HG03571 (cell line): Measurements from ENCODE around the gene EVC.

ENCODE experiments used
- ATAC-seq: cut with Tn5 transposase; IDR thresholded peaks from one replicate; pipeline ENCODE4 v1.9.1; 2021; ENCODE audit not compliant: unreplicated experiment

EVC gene

DNA sequence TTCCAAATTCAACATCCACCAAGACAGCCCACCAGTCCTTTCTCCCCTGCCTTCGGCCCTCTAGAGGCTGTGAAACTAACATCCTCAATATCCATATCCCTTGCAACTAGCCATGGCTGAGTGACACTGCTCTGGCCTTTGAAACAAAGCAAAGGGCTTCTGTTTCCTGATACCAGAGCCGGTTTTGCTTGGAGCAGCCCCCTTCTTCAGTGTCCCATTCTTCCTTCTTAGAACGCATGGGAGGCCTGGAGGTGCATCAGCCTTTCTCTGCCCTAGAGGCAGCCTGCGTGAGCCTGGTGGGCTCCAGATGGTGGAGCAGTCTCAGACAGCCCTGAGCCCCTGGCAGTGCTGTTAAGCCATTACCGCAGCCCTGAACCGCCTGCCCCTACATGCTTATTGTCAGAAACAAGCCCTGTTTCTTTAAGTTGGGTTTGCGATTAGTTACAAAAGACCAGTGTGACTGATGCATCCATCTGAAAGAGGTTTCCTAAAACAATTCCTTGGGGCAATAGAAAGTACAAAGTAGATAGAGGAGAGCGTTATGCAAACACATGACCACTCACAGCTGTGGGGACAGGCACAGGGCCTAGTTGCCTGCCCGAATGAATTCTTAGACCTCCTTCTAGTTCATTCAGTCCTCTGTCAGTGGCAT, 74.1 kb downstream of the EVC start:
- ATAC-seq = no peak

DNA sequence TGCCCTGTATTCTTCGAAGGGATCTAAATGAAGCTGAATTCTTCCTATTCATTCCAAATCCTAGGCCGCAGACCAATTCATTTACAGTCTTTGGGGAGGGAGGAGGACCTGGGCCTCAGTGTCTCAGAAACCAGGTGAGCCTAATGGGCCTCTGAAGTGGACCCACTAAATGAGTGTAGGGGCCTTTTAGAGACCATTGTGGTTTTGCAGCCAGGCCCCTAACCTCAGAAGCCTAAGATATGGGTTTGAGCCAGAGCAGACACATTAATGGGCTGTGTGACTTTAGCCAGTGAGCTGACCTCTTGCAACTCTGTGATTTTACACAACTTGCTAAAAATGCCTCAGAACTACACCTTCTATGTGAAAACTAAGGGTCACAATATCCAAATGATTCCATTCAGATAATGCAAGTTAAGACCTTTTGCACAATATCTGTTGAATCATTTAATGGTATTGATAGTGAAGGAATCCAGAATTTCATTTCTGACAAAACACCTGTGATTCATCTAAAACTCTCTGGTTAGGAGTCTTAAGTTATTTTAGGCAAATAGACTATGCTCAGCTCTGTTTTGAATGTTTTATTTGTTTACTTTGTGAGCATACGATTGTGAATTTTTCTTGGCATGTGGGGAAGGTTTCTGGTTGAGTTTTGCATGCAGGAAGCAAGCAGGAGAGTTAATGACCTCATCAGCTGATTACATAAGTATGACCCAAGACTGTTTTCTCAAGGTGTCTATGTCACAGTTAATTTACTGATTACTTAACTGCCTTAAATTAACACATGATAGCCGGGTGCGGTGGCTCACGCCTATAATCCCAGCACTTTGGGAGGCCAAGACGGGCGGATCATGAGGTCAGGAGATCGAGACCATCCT, 75.0 kb downstream of the EVC start:
- ATAC-seq = no peak

DNA sequence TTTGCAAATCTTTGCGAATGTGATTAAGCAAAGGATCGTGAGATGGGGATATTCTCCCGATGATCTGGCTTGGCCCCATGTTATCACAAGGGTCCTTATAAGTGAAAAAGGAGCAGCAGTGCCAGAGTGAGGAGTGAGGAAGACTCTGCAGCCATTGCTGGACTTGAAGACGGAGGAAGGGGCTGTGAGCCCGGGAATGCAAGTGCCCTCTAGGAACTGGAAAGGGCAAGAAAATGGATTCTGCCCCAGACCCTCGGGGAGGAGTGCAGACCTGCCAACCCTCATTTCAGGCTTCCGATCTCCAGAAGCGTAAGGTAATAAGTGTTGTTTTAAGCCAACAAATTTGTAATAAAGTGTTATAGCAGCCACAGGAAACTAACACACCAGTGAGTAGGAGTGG, 76.3 kb downstream of the EVC start:
- ATAC-seq = no peak

DNA sequence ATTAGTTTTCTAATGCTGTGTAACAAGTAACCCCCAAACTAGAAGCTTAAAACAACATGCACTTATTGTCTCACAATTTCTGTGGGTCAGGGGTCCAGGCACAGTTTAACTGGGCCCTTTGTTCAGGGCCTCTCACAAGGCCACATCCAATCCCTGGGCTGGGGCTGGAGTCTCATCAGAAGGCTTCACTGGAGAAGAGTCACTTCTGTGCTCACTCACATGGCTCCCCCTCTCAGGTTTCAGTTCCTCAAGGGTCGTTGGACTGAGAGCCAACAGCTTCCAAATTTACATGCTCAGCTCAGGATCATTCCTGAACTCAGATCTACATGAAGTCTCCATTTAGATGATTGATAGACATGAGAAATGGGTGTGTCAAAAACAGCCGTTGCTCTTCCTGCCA, 77.1 kb downstream of the EVC start:
- ATAC-seq = no peak

DNA sequence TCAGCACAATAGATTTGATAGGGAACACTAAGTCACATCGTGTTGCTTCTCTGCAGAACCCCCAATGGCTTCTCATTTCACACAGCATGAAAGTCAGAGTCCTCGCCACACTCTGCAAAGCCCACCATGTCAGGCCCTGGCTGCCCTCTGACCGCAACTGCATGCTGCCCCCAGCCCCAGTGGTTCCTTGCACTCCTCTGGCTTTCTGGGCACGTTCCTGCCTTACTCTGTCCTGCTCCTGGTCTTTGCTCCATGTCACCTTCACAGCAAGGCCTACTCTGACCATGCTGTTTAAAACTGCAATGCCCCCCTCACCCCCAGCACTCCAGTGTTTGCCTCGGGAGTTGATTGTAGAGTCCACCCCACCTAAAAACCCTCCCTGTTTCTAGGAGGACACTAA, 78.1 kb downstream of the EVC start:
- no peak for ATAC-seq

DNA sequence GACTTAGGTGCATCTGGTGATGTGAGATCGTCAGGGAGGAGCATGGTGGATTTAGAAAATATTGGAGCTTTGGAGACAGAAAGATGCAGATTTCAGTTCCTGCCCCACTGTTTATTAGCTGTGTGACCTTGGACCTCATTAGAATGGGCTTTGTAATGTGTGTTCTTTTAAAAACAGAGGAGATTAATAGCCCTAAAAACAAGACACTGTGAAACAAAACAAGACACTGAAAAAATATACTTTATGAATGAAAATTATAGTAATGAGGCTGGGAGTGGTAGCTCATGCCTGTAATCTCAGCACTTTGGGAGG, 79.5 kb downstream of the EVC start:
- ATAC-seq = no peak

DNA sequence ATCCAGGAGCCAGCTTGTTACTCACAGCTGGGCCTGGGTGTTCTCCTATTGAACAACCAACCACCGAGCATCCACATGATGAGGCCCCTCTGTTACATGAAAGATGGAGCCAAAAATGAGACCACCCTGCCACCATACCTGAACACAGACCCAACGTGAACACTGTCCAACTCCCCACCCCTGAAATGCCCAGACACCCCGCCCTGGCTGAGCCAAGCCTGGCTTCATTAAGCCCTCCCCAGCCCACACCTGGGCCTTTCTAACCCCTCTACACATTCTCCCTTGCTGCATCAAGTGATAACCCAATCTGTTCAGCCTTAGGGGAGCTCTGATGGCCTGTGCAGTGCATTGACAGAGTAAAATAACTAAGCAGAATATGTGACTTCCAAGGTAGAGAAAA, 80.7 kb downstream of the EVC start:
- no peak for ATAC-seq

DNA sequence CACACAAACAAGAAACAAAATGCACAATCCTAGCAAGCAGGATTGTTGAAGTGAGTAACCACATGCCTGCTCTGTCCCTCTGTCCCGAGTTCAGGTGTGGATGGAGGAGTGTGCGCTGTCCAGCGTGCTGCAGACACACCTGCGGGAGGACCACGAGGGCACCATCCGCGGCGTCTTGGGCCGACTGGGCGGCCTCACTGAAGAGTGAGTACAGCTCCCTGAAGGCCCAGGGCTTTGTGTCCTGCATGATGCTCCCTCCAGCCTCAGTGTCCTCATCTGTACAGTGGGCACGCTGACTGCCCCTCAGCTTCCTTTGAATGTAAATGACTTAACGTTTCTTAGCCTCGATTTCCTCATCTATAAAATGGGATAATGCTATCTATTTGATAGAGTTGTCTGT, 82.5 kb downstream of the EVC start:
- no peak for ATAC-seq

DNA sequence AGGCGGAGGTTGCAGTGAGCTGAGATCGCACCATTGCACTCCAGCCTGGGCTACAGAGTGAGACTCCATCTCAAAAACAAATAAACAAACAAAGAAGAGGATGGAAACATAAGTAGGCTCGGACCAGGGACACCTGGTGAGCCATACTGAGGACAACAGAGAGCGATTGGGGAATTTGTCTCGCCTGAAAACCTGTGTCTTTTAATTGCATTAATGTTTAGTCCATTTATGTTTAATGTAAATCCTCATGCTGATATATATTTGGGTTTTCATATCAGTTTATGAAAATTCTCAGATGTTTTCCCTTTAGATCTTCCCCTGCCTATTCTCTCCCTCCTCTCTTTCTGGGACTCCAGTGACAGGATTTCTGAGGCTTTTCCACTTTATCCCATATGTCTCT, 84.6 kb downstream of the EVC start:
- ATAC-seq = no peak

DNA sequence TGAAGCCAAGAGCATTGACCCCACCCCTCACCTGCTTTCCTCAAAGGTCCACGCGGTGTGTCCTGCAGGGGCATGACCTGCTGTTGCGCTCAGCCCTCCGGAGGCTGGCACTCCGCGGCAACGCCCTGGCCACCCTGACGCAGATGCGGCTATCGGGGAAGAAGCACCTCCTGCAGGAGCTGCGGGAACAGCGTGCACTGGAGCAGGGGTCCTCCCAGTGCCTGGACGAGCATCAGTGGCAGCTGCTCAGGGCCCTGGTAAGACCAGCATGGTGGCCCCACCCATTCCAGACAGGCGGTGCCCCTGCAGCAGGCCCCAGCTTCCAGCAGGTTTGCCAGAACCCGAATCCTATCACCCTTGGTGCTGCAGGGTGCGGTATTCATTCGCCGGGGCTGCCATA, 86.0 kb downstream of the EVC start:
- no peak for ATAC-seq

DNA sequence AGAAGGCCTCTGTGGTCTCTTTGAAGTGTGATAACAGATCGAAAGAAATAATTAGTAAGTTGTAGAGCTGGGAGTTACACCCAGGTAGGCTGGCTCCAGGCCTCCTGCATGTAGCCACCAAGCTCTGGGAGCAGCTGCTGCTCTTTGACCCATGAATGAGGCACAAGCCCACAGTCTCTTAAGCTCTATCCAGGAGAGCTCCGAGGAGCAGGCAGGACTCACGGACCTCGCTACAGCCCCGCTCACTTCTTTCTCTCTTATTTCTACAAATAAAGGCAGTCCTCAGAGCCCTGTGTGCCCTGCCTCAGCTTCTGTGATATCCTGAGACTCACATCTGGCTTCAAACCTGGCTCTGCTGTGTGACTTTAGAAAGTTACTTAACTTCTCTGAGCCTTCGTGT, 86.9 kb downstream of the EVC start:
- no peak for ATAC-seq

DNA sequence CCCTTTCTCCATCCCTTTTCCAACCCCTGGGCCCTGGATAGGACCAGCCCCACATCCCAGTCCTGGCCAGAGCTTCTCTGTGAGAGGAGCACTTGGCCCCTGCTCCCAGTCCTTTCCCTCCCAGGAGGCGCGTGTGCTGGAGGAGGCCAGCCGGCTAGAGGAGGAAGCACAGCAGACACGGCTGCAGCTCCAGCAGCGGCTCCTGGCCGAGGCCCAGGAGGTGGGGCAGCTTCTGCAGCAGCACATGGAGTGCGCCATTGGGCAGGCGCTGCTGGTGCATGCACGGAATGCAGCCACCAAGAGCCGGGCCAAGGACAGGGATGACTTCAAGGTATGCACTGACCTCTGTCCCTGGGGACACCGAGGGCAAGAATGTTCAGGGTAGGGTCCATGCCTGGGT, 87.5 kb downstream of the EVC start:
- no peak for ATAC-seq

DNA sequence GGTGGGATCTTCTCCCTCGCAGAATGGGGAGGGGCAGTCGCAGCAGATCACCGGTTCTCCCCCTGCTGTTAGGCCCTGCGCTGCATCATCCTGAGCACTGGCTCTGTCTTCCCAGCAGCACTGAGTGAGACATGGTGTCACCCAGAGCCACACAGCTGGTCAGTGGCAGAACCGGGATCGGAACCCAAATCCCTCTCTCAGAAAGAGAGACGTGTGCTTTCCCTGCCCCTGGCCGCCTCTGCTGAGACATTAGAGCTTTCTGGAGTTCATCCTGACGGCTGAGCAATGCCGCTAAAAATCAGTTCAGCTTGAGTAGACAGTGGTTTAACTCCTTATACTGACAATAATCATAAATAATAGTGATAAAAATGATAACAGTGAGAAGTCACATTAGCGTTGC, 87.9 kb downstream of the EVC start:
- no peak for ATAC-seq

DNA sequence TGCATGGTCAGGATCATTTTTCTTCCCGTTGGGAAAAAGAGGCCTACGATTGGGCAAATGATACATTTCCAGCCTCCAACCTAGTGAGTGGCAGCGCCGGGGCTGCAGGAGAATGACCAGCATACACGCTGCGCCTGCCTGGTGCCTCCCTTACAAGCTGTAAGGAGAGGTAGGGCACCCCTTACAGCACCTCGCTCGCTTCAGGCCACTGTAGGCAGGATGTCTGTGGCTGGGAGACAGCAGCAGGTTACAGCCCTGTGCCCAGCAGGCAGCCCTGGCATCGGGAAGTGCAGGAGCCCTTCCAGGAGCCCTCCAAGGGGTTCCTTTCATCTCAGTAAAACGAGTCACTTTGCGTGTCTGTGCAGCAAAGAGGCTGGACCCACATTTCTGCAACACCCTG, 88.4 kb downstream of the EVC start:
- ATAC-seq = no peak

DNA sequence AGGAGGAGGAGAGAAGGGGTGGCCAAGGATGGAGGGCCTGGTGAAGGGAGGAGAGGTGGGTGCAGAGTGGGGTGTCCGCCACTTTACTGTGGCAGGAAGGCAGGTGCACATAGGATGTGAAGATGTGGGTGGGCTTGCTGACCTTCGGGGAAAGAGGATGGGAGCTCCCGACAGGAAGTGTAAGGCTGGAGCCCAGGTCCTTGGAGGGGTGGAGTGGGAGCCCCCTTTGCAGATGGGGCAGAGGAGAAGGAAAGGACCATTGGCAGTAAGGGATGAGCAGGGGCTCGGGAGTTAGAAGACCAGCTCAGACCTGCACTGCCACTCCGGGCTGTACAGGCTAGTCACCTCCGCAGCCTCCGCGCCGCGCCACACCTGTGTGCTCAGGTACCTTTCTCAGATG, 89.5 kb downstream of the EVC start:
- ATAC-seq = no peak

DNA sequence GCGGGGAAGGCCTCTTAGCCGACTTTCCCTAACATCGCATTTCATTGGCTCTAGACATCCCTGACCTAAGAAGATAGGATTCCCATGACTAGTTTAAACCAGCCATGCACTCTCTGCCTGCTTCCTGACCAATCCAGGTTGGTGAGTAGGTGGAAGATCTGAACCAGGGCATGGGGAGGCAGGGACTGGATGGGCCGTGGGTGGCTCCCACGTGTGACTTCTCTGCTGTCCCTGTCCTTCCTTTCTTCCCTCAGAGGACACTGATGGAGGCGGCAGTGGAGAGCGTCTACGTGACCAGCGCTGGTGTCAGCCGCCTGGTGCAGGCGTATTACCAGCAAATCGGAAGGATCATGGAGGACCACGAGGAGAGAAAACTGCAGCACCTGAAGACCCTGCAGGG, 90.7 kb downstream of the EVC start:
- no peak for ATAC-seq

DNA sequence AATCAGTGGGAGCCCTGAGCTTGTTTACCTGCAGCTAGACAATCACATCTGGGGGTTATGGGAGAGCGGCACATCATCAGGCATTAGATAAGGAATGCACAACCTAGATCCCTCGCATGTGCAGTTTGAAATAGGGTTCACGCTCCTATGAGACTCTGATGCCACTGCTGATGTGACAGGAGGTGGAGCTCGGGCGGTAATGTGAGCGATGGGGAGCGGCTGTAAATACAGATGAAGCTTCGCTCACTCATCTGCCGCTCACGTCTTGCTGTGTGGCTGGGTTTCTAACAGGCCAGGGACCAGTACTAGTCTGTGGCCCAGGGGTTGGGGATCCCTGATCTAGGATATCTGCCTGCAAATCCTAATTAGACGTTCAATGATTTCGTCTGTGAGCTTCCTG, 91.6 kb downstream of the EVC start:
- ATAC-seq = no peak

DNA sequence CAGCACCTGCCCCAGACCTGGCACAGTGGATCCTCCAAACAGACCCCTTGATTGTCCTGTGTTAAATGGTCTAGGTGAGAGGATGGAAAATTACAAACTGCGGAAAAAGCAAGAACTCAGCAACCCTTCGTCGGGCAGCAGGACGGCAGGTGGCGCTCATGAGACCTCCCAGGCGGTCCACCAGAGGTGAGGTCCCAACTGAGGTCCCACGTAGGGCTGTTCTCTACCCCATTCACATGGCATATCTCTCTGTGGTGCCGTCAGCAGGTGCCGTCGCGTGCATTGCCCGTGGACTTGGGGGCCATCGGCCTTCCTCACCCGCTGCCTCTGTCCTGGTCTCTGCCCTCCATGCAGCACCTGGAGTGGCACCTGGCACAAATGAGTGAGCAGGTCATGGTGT, 93.7 kb downstream of the EVC start:
- ATAC-seq = no peak

DNA sequence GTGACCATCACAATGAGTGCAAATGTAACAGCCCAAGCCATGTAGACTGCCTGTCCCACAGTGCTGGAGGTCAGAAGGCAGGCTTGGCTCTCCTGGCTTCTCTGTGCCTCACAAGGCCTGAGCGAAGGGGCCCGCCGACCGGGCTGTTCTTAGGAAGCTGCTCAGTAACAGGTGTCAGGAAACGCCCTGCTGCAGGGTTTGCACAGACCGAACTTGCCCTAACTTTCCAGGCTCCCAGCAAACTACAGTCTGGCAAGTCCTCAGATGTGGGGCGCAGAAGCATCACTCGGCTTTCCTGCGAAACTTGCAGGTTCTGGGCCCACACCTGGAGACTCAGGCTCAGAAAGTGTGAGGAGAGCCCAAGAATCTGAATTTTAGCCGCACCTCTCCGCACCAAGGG, 94.3 kb downstream of the EVC start:
- no peak for ATAC-seq

DNA sequence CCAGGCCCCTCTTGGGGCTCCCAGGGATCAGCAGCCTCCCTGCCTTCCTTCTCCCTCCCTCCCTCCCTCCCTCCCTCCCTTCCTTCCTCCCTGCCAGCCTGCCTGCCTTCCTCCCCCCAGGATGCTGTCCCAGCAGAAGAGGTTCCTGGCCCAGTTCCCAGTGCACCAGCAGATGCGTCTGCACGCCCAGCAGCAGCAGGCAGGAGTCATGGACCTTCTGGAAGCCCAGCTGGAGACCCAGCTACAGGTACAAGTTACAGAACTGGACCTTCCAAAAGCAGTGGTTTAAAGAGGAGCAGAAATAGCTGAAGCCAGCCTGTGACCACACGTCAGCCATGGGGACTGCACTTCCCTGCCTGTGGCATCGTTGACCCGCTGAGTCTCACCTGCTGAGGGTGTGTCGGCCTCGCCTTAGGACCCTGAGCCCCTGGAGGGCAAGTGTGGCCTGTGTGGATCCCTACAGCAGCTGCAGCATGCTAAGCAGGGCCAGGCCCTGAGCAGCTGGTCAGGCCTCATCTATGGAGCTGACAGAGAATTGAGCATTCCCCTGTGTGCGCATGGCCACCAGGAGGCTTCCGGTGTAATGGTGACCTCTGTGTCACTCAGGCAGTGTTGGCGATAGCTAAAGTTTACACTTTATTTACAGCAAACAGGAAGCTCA, 97.2 kb downstream of the EVC start:
- ATAC-seq = no peak

DNA sequence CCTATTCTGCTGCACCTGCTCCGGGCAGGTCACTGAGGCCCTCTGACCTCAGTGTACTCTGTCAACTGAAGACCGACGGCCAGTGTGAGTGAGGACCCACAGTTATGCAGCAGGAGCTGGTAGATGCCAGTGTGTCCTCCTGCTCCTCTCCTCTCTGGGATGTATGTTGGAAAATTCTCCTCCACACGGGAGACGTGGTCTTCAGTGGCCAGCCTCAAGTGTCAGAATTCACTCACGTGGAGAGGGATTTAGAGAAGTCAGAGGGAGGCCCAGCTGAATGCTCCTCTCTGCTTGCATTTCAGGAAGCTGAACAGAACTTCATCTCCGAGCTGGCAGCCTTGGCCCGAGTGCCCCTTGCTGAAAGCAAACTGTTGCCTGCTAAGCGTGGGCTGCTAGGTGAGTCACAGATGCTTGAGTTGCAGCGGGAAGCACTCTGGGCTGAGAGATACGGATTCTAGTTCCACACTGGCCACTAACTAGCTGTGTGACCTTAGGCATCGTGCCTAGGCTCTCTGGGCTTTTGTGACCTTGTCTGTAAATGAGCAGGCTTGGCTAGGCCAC, 98.3 kb downstream of the EVC start:
- ATAC-seq = no peak

DNA sequence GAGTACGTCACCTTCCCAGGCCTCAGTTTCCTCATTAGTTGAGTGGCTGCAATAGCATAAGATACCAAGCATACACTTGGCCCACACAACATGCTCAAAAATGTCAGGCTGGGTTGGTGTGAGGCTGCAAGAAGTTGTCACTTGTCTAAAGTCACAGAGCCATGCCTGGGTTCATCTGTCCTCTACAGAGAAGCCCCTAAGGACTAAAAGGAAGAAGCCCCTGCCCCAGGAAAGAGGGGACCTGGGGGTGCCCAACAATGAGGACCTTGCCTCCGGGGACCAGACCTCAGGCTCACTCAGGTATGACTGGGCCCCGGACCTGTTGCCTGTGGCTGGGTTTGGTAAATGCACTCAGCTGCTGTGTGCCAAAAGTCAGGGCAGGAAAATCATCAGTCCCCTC, 99.2 kb downstream of the EVC start:
- no peak for ATAC-seq
